Measurements from ENCODE around the gene PDXK.

- TF ChIP-seq CTCF (IDR thresholded peaks at IDR 0.05; ENCODE audit: poor library complexity, severe bottlenecking): no peak
- no peak for TF ChIP-seq MXI1 (conservative IDR thresholded peaks at IDR 0.05; ENCODE audit: poor library complexity, severe bottlenecking)
- TF ChIP-seq, protein P1, sequence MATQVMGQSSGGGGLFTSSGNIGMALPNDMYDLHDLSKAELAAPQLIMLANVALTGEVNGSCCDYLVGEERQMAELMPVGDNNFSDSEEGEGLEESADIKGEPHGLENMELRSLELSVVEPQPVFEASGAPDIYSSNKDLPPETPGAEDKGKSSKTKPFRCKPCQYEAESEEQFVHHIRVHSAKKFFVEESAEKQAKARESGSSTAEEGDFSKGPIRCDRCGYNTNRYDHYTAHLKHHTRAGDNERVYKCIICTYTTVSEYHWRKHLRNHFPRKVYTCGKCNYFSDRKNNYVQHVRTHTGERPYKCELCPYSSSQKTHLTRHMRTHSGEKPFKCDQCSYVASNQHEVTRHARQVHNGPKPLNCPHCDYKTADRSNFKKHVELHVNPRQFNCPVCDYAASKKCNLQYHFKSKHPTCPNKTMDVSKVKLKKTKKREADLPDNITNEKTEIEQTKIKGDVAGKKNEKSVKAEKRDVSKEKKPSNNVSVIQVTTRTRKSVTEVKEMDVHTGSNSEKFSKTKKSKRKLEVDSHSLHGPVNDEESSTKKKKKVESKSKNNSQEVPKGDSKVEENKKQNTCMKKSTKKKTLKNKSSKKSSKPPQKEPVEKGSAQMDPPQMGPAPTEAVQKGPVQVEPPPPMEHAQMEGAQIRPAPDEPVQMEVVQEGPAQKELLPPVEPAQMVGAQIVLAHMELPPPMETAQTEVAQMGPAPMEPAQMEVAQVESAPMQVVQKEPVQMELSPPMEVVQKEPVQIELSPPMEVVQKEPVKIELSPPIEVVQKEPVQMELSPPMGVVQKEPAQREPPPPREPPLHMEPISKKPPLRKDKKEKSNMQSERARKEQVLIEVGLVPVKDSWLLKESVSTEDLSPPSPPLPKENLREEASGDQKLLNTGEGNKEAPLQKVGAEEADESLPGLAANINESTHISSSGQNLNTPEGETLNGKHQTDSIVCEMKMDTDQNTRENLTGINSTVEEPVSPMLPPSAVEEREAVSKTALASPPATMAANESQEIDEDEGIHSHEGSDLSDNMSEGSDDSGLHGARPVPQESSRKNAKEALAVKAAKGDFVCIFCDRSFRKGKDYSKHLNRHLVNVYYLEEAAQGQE (IDR thresholded peaks at IDR 0.05; ENCODE audit: borderline replicate concordance): no peak
These were observed 75.9 kb downstream of the PDXK start for GRCh38 chr21:43794857-43795256.
